ENCODE data around the gene RBM38.

Gene RBM38

DNA sequence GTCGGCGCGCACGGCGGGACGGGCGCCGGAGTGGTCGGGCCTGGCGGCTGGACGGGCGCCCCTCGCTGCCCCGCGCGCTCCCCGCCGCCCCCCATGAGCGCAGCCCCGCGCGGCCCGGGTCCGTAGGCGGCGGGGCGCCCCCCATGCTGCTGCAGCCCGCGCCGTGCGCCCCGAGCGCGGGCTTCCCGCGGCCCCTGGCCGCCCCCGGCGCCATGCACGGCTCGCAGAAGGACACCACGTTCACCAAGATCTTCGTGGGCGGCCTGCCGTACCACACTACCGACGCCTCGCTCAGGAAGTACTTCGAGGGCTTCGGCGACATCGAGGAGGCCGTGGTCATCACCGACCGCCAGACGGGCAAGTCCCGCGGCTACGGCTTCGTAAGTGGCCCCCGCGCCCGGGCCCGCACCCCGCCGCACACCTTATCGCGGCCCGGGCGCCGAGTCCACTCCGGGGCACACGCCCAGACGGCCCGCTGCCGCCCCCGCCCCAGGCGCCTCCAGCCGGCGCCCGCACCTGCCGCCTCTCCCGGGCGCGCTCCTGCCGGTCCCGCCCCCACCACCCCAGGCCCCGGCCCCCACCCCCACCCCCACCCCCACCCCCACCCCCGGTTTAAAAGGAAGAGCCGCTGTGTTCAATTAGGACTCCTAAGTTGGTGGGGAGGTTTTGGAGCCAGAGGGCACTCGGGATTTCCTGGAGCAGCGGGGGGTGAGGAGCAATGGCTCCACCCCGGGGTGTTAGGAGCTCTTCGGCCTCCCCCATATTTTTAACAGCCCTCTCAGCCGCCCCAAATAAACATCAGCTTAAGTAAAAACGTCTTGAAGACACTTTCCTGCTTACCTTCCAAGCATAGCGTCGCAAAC is 474 bp downstream of the RBM38 start:
- DNase-seq: peak; percentile 41 to 57

DNA sequence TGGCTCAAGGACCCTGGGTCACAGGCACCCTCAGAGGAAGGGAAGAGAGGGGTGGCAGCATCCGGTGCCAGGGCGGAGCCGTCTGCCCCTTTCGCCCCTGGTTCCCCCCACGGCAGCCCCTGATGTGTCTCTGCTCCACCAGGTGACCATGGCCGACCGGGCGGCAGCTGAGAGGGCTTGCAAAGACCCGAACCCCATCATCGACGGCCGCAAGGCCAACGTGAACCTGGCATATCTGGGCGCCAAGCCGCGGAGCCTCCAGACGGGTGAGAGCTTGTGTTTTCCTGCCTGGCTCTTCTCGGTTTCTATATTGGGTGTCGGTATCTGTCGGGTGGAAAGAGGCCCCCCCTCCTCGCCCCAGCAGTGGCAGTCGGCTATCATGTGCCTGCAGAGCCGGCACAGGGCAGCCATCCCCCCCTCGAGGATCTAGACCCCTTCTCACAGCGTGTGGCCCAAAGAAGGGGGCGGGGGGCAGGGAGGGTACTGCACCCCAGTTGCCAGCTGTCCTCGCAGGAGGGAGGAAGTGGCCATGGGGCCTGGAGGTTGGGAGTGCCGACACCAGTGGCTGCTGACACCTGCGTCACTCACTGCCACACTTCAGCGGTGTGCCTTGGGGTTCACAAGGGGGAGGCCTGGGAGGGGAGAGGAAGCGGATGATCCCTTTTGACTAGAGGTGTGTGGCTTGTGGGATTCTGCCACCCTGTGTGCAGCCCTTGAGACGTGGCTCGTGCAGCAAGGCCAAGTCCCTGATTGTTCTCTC is 1.5 kb downstream of the RBM38 start:
- DNase-seq: peak; percentile 13 to 27

DNA sequence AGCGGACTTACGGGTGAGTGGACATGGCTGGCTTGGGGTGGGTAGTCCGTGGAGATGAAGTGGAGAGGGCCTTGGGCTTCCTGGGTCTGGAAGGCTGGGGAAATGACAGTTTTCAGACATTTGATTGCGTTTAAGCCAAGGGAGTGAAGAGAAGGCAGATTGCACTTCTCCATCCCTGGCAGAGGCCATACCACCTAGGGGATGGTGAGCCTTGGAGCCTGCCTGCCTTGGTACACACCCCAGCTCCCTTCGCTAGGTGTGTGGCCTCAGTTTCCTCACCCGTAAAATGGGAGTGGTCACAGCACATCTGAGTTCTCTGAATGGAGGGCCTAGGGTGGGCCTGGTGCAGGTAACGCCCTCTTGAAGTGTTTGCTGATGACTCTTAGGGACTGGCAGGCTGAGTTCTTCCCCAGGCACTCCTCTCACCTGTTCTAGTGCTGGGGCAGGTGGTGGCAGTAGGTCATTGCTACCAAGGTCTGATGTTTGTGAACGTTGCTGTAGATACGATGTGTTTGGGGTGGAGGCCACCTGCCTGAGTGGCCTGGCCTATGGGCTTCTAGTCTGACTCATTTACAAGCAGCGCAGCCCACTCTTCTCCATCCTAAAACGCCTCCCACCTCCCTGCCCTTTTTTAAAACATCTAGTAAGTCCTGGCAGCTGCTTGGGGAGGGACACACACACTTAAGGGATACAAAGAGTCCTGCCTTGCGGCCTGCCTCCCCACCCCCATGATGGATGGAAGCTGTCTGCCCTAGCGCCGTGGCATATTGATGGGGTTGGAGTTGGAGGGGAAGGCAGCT is 2.3 kb downstream of the RBM38 start:
- DNase-seq: peak in 1 of 2 experiments; percentile 22

DNA sequence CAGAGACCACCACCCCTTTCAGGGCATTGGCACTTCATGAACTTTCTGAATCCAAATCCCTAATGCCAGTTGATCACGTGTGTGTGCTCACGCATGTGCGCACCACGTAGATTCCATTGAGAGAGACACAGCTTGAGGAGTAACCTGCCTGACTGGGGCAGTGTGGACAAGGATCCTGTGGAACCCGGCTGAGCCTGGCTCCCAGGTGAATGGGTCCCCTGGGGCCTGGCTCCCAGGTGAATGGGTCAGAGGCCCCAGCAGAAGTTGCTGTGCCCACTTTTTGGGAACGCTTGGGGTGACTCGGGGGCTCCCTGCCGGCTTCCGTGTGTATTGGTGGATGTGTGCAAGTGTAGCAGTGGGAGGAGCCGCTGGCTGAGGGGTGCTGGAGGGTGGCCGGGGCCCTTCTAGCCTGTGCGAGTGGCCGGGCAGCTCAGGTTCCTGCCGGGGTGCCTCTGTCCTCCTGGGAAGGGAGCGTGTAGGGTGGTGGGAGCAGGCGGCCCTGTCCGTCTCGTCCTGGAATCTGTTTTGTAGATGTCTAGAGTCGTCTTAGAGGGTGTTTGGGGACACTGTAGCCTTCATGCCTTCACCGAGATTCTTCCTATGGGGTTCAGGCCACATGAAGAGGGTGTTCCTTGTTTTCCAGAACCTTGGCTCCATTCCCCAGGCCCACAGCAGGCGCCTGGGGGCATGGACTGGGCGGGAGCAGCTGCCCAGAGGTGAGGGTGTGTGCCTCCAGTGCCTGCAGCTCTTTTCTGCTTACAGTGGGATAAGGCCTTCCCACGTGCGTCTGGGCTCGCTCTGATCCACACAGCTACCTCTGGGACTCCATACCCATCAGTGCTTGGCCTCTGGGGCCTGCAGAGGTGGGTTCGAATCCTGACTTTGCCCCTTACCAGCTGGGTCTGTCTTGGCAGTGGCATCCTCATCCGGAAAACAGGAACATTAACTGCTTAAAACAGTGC is 3.2 kb downstream of the RBM38 start:
- no peak for DNase-seq

DNA sequence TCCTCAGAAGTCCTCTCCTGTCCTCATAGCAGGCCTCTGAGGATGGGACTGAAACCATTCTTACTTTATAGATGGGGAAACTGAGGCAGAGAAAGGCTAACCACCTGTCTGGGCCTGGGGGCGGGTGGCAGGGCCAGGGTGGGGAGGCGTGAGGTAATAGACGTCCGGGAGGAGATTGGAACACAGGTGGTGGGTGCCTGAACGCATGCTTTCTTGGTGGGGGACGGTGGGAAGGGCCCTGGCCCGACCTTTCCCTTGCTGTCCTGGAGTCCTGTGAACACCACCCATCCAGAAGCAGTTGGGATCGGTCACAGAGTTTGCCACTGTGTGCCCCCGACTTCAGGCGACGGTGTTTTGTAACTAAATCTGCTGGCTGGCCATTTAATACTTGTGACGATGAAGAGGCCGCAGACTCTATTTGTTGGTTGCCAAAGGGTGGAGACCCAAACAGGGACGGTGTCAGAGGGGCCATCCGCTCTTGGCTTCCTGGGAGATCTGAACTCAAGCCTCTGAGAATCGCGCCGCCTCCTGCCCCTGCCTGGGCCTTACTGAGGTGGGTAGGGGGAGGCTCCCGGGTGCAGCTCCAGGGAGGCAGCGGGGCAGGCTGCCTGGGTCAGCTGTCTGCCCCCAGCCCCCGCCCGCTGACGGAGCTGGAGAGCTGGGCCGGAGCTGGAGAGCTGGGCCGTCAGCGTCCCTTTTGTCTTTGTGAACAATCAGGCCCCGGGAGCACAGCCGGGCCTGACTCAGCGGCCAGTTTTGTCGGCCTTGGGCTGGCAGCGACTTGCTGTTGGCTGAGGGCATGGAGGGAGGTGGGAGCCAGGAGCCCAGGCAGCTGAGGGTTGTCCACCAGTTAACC is 4.1 kb downstream of the RBM38 start:
- no peak for DNase-seq

DNA sequence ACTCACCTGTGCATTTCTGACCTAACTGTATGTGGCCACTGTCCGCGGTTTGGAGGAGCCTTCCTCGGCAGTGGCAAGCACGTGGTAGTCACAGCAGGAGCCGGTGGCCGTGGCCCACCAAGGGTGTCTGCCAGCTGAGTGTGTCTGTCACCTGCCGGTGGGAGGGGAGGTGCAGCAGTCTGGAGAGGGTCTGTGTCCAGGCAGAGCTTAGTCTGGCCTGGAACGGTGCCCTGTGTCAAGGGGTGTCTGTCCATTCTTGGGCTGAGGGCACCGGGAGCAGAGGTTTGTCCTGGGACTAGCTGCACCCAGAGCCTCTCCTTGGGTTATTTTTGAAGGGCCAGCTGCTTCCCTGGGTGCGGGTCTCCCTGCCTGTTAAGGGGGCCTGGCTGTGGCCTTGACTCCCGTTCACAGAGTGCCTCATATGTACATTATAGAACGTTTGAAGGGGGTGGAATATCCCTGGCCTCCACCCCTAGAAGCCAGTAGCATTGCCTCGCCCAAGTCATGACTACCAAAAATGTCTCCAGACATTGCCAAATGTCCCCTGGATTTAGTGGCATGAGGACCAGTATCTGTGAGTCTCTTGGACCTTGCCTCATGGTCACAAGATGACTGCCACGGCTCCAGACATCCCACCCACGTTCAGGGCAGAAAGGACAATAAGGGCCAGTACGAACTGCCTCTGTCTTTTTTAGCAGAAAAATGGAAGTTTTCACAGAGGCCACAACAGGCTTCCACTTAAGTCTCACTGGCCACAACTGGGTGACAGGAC is 5.2 kb downstream of the RBM38 start:
- DNase-seq: no peak

DNA sequence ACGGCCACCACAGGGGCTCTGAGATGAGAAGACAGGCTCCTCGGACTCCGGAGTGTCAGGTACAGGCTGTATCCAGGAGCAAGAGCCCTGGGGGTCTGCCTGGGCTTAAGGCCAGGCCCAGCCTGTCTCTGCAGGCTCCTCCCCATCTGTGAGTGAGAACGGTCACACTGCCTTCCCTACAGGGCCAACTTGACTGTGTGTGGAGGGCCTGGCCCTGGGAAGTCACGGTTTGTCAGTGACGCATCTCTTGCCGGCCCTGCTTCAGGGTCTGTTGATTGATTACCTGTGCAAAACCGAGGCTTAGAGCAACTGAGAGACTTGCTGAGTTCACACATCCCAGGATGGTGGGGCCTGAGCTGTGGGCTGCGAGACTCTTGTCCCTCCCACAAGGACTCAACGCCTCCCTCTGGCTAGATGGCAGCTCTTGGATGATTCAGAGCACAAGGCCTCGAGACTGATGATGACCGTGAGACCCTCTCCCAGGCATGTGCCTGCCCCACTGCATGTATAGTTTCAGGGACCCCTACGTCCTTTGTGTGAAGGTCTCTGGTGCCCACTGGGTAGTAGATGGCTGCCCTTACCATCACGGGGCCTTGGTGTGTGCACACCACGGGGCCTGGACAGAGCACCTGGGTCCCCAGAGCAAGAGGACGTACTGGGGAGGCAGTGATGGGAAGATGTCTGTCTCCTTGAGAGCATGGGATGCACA is 5.9 kb downstream of the RBM38 start:
- DNase-seq: no peak

DNA sequence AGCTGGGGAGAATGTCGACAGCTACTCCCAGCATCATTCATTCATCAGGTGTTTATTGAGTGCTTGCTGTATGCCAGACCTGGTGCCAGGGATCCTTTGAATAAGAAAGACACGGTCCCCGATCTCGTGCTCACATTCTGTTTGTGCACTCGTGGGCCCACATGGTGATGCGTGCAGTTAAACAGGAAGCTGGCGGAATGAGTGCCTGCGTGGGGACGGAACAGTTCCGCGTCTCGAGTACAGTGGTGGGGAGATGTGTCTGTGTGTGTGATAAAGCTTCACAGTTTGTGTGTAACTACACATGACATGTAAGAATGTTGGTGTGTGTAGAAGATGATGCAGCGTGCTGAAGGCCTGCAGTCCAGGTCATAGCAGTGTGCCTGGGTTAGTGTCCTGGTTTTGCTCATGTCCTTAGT is 6.5 kb downstream of the RBM38 start:
- peak in 1 of 2 experiments; percentile 17 for DNase-seq

DNA sequence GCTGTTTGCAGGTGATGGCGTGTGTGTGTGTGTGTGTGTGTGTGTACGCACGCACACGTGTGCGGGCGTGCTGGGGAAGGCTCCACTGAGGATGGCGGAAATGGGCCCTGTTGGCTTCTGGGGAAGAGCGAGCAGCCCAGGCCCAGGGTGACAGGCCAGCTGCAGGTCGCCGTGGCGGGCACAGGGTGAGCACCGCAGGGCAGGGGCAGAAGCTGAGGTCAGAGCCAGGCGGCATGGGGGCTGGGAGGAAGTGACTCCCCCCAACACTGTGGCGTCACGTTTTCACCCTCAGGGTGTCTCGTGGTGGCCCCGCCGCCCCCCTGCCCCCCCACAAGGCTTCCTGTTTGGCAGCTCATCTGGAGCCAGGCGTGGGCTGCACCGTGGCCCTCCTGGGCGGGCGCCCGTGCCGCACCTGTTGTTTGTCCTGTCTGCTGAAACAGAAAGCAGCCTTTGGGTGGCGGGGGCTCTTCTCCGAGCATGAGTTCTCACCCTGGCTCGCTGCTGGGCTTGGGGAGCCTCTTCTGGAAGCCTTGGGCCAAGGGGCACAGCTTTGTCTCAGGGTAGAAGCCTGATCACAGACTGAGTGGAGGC is 7.1 kb downstream of the RBM38 start:
- DNase-seq: peak; percentile 65 to 84

DNA sequence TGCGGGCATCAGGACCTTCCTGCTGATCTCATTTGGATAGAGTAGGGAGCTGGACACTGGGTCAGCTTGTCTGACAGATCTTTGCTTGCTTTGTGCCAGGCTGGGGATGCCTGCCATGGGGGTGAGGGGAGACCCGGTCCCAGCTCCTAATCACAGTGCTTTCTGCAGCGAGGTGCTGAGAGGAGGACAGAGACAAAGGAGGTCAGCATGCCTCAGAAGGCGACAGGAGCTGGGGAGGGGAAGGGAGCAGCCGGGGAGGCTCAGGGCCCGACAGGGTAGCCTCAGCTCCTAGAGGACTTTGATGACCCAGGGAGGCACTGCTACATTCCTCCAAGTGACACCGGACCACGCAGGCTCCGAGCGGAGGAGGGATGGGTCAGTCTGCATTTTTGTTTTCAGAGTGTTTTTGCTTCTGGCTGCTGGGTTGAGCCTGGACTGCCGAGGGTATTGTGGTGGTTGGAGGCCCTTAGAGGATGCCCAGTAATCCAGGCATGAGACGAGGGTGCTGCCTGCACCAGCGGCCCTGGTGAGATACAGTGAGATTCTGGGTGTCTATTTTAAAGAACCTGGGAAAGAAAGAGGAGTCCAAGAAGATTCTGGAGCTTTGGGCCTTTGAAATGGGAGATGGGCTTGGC is 7.8 kb downstream of the RBM38 start:
- DNase-seq: no peak

DNA sequence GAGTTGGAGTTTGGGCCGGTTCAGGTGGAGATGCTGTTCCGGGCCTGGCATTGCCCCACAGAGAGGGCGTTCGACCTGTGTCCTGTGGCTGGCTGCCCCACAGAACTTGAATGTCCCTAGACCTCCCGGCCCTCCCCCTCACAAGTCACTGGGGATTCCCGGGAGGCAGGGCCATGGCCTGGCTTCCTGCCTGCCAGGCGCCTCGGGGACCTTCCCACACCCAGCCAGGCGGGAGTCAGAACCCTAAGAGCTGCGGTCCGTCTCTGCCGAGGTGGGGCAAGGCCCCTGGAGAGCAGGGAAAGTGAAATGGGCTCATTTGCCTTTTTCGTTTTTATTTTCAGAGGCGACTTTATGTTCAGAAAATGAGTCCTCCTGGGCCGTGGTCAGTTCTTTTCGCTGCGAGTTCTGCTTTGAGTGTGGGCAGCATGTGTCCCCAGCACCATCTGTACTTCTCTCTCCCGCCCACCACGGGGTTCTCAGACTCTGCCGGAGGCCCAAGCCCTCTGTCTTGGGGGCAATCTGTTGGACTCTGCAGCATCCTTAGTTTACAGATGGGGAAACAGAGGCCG is 8.5 kb downstream of the RBM38 start:
- no peak for DNase-seq

DNA sequence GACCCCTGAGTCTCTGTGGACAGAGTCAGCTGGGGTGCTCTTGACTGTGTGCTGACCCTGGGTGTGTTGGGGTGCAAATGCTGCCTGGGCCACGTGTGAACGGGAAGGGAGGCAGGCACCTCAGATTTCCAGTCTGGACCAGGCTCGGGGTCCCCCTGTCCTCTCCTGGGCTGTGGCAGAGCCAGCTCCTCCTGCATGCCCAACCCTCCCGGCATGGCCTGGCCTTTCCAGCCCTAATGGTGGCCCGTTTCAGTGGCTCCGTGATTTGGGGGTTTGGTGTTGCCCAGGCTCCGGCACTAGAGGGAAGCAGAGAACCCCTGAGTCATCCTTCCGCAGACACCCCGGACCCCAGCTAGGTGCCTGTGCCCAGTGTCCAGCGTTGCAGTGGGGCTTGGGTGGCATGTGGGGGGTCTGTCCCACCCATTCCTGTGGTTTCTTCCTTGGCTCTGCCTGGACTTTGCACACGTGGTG is 9.1 kb downstream of the RBM38 start:
- no peak for DNase-seq

DNA sequence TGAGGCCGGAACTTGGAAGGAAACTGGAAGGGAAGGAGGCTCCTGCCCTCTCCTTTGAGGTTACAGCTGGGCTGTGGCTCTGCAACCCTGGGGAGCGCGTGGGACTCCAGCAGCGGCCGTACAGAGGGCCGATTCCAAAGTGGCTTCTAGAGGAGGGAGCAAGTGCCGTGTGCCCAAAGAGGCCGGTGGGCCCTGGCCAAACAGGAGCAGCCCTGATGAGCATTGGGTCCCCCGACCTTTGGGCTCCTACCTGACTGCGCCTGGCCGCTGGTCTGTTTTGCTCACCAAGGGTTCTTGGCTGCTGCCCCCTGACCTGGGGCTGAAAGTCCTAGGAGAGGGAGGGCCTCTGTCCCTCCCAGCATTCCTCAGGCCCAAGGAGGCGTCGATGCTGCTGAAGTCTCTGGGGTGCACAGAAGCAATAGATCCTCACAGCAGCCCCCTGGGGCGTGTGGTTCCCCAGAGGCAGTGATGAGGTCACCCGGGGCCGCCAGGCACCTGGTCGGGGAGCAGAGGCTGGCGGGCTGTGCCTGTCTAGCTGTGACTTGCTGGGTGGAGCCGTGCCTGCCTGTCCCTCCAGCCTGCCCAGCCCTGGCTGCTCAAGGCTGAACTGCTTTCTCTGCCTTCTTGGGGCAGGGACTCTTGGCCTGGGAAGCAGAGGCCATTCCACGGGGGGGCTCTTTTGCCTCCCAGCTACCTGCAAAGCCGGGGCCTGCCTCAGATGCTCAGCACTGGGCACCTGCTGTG is 9.8 kb downstream of the RBM38 start:
- DNase-seq: no peak

DNA sequence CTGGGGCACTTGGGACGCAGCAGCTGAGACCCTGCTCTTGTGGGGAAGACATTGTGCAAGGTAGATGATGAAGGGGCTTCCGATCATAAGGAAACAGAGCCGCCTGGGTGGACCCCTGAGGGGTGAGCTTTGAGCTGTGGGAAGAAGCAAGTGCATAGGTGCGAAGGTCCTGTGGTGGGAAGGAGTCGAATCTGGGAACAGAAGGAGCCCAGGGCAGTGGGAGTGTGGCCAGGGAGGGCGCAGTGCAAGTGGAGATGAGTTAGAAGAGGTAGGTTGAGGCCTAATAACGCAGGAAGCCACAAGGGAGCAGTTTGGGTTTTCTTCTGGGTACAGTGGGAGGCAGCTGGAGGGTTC is 10.3 kb downstream of the RBM38 start:
- DNase-seq: no peak

DNA sequence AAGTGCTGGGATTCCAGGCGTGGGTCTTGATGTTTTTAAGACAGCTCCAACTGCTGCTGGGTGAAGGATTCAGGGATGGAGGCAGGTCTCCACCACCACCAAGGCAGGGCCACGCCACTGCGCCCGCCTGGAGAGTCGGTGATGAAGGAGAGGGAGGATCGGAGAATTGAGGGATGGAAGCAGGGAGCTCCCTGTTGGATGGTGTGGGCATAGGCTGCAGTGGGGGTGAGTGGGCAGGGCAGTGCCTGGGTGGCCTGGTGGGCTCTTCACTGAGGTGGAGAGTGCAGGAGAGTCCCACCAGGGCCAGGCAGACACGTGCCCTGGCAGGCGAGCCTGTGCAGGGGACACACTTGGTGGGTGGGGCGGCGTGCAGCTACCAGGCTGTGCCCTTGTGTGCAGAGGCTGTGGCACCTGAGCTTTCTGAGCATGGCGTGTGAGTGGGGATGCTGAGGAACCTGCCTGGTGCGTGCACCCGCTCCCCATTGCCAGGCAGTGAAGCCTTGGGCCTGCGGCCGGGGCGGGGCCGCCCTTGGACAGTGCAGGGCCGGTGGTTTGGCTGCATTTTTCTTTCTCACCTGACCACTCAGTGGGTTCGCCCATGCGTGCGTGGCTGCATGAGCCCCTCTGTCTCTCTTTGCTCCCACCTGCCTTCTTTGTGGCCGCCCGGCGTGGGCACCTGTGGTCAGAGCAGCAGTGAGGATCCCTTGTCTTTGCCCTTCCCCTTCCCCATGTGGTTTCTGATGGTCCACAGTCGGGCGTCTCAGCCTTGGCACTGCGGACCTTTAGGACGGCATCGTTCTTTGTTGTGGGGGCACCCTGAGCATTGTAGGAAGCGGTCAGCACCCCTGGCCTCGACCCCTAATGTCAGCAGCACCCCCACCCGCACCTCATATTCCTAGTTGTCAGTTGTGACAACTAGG is 11.3 kb downstream of the RBM38 start:
- no peak for DNase-seq

DNA sequence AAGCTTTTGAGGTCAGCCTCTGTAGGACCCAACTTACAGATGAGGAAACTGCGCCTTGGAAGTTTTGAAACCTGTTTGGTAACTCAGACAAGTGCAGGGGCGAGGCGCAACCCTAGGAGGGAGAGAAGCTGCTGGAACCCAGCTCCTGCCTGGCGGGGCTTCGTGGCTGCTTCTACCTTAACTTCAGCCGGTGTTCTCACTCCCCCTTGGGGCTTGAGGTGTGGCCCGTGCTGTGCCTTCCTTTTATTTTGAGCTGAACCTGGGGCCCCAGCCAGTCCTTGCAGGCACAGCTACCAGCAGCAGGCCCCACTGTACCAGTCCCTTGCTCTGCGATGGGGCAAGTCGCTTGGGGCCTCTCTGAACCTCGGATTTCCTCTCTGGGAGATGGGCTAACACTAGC is 12.0 kb downstream of the RBM38 start:
- DNase-seq: no peak
